NCI-H1092 (cell line): ENCODE results near the gene TEAD1.
"Not testable (repeated sequence)": the region's sequence is repeated elsewhere in the genome, so short reads cannot be mapped to it uniquely, and the experiment has no call there.

ENCODE experiments used
- DNase-seq: peaks from one replicate; lab custom pipeline; 2025; lab: John Stamatoyannopoulos, UW

TEAD1 gene

GRCh38 chr11:12737024-12737423, 62.8 kb downstream of the TEAD1 start:
- DNase-seq, result no peak

- no peak for DNase-seq
Measured at GRCh38 chr11:12741671-12742216, 67.5 kb downstream of the TEAD1 start.

GRCh38 chr11:12743834-12744449, 69.7 kb downstream of the TEAD1 start:
- DNase-seq, result no peak

GRCh38 chr11:12744826-12745502, 70.7 kb downstream of the TEAD1 start:
- DNase-seq, result peak; percentile 29

GRCh38 chr11:12745787-12746186, 71.6 kb downstream of the TEAD1 start:
- no peak for DNase-seq

GRCh38 chr11:12746593-12747097, 72.4 kb downstream of the TEAD1 start:
- DNase-seq, result peak; percentile 91

GRCh38 chr11:12748561-12748960, 74.3 kb downstream of the TEAD1 start:
- DNase-seq, result no peak

GRCh38 chr11:12749442-12749841, 75.2 kb downstream of the TEAD1 start:
- DNase-seq, result no peak

GRCh38 chr11:12750181-12750580, 76.0 kb downstream of the TEAD1 start:
- no peak for DNase-seq

- DNase-seq, result no peak
Measured at GRCh38 chr11:12752868-12753524, 78.8 kb downstream of the TEAD1 start.

GRCh38 chr11:12754021-12754420, 79.8 kb downstream of the TEAD1 start:
- no peak for DNase-seq

- DNase-seq, result no peak
Measured at GRCh38 chr11:12754582-12755234, 80.5 kb downstream of the TEAD1 start.

- DNase-seq, result peak; percentile 47
Measured at GRCh38 chr11:12755510-12756453, 81.6 kb downstream of the TEAD1 start.

- no peak for DNase-seq
Measured at GRCh38 chr11:12756454-12756806, 82.2 kb downstream of the TEAD1 start.

GRCh38 chr11:12756867-12757266, 82.6 kb downstream of the TEAD1 start:
- no peak for DNase-seq

GRCh38 chr11:12757416-12757815, 83.2 kb downstream of the TEAD1 start:
- DNase-seq, result no peak

- DNase-seq, result not testable (repeated sequence)
Measured at GRCh38 chr11:12758117-12758516, 83.9 kb downstream of the TEAD1 start.

GRCh38 chr11:12761029-12761428, 86.8 kb downstream of the TEAD1 start:
- no peak for DNase-seq

GRCh38 chr11:12762278-12762677, 88.1 kb downstream of the TEAD1 start:
- no peak for DNase-seq

- peak; percentile 50 for DNase-seq
Measured at GRCh38 chr11:12762696-12763324, 88.6 kb downstream of the TEAD1 start.
